ENCODE results near the gene GPR31. TPM values are rescaled to one million over a fixed set of nuclear protein-coding genes. Genes with fewer than 3 reads are reported as not detected.

The GPR31 gene
- total and polyA plus RNA-seq, 2 experiments from 2014 or later: not detected

- Histone ChIP-seq H3K9me2 (replicated peaks; ENCODE audit: insufficient read depth) (no peaks in the 10 kb centered on the region), H3K4me2 (no peak overlapping the region), H3K4me1 (ENCODE audit: insufficient read depth) (peaks cover 8% of the 10 kb centered on the region), H3K27ac (no peak overlapping the region), H3K4me3 (no peak overlapping the region), H3K79me2 (no peaks in the 10 kb centered on the region), H2AFZ (no peak overlapping the region), H3K27me3 (peaks cover 5% of the 10 kb centered on the region), H4K20me1 (ENCODE audit: insufficient read depth, poor library complexity, severe bottlenecking) (no peaks in the 10 kb centered on the region), H3K9me3 (ENCODE audit: low read depth) (no peaks in the 10 kb centered on the region), H3K36me3 (replicated peaks; ENCODE audit: insufficient read depth, low read depth) (no peaks in the 10 kb centered on the region)
- no peak for DNase-seq (ENCODE audit: low spot score)
- WGBS (ENCODE audit: low lambda C conversion rate, missing lambda C conversion rate): 91% methylated on average over 7 of the region's 7 CpGs
- TF ChIP-seq EZH2phosphoT487 (IDR thresholded peaks at IDR 0.05; ENCODE audit: low read depth, severe bottlenecking, unreplicated experiment): no peak
- TF ChIP-seq EZH2 (IDR thresholded peaks at IDR 0.05; ENCODE audit: borderline replicate concordance): no peak
- TF ChIP-seq, protein P1, sequence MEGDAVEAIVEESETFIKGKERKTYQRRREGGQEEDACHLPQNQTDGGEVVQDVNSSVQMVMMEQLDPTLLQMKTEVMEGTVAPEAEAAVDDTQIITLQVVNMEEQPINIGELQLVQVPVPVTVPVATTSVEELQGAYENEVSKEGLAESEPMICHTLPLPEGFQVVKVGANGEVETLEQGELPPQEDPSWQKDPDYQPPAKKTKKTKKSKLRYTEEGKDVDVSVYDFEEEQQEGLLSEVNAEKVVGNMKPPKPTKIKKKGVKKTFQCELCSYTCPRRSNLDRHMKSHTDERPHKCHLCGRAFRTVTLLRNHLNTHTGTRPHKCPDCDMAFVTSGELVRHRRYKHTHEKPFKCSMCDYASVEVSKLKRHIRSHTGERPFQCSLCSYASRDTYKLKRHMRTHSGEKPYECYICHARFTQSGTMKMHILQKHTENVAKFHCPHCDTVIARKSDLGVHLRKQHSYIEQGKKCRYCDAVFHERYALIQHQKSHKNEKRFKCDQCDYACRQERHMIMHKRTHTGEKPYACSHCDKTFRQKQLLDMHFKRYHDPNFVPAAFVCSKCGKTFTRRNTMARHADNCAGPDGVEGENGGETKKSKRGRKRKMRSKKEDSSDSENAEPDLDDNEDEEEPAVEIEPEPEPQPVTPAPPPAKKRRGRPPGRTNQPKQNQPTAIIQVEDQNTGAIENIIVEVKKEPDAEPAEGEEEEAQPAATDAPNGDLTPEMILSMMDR (IDR thresholded peaks at IDR 0.05; ENCODE audit: poor library complexity): no peak
Measured at GRCh38 chr6:167151648-167152047, 6.1 kb downstream of the GPR31 start.

GRCh38 chr6:167150941-167151549 lies 6.7 kb downstream of the GPR31 start:
- TF ChIP-seq EZH2phosphoT487 (IDR thresholded peaks at IDR 0.05; ENCODE audit: low read depth, severe bottlenecking, unreplicated experiment): no peak
- TF ChIP-seq, protein P1 (IDR thresholded peaks at IDR 0.05; ENCODE audit: poor library complexity): no peak
- TF ChIP-seq EZH2 (IDR thresholded peaks at IDR 0.05; ENCODE audit: borderline replicate concordance): no peak
- WGBS (ENCODE audit: low lambda C conversion rate, missing lambda C conversion rate): 89% methylated on average over 6 of the region's 6 CpGs
- H2AFZ ChIP-seq: no peak overlapping the region
- H3K9me3 ChIP-seq (ENCODE audit: low read depth): no peaks in the 10 kb centered on the region
- H3K4me3 ChIP-seq: no peak overlapping the region
- peaks cover 9% of the 10 kb centered on the region for H3K4me1 ChIP-seq (ENCODE audit: insufficient read depth)
- no peak overlapping the region for H3K4me2 ChIP-seq
- H3K27me3 ChIP-seq: peaks cover 10% of the 10 kb centered on the region
- H3K27ac ChIP-seq: no peak overlapping the region
- no peak for DNase-seq (ENCODE audit: low spot score)
- no peaks in the 10 kb centered on the region for H3K36me3 ChIP-seq (replicated peaks; ENCODE audit: insufficient read depth, low read depth)
- no peaks in the 10 kb centered on the region for H3K79me2 ChIP-seq
- no peaks in the 10 kb centered on the region for H4K20me1 ChIP-seq (ENCODE audit: insufficient read depth, poor library complexity, severe bottlenecking)
- no peaks in the 10 kb centered on the region for H3K9me2 ChIP-seq (replicated peaks; ENCODE audit: insufficient read depth)

GRCh38 chr6:167148997-167149396 lies 8.8 kb downstream of the GPR31 start:
- WGBS (ENCODE audit: low lambda C conversion rate, missing lambda C conversion rate): 71% methylated on average over 5 of the region's 5 CpGs
- Histone ChIP-seq H3K4me2 (no peak overlapping the region), H3K79me2 (no peaks in the 10 kb centered on the region), H2AFZ (no peak overlapping the region), H3K27me3 (peaks cover 10% of the 10 kb centered on the region), H3K27ac (no peak overlapping the region), H3K4me3 (no peak overlapping the region), H3K9me2 (replicated peaks; ENCODE audit: insufficient read depth) (no peaks in the 10 kb centered on the region), H3K4me1 (ENCODE audit: insufficient read depth) (peaks cover 9% of the 10 kb centered on the region), H4K20me1 (ENCODE audit: insufficient read depth, poor library complexity, severe bottlenecking) (no peaks in the 10 kb centered on the region), H3K36me3 (replicated peaks; ENCODE audit: insufficient read depth, low read depth) (no peaks in the 10 kb centered on the region), H3K9me3 (ENCODE audit: low read depth) (no peaks in the 10 kb centered on the region)
- TF ChIP-seq EZH2phosphoT487 (IDR thresholded peaks at IDR 0.05; ENCODE audit: low read depth, severe bottlenecking, unreplicated experiment) (no peak), EZH2 (IDR thresholded peaks at IDR 0.05; ENCODE audit: borderline replicate concordance) (no peak)
- TF ChIP-seq, protein P1 (IDR thresholded peaks at IDR 0.05; ENCODE audit: poor library complexity): no peak
- DNase-seq (ENCODE audit: low spot score): no peak
